ENCODE data around the gene CDK18.

The CDK18 gene

GRCh38 chr1:205533748-205534443, 29.4 kb downstream of the CDK18 start:
- peaks cover 7% of the 10 kb centered on the region; the same call in 1 of the 2 replicates for H3K27me3 ChIP-seq (ENCODE audit: low read depth, low read length)
- H3K4me1 ChIP-seq (ENCODE audit: low read length): peaks cover 33% of the 10 kb centered on the region
- H3K9me3 ChIP-seq (ENCODE audit: insufficient read depth, low read length): no peaks in the 10 kb centered on the region
- H3K4me2 ChIP-seq (ENCODE audit: low read length): no peak overlapping the region
- H3K27ac ChIP-seq (ENCODE audit: low read length): no peak overlapping the region
- H4K20me1 ChIP-seq (ENCODE audit: insufficient read depth, low read length): no peaks in the 10 kb centered on the region
- H3K79me2 ChIP-seq (ENCODE audit: low read length): no peaks in the 10 kb centered on the region
- no peak overlapping the region for H3K4me3 ChIP-seq (ENCODE audit: low read length)
- H2AFZ ChIP-seq (ENCODE audit: low read depth, low read length): no peak overlapping the region
- no peak overlapping the region for H3K9ac ChIP-seq (ENCODE audit: low read length)
- TF ChIP-seq EZH2phosphoT487 (IDR thresholded peaks at IDR 0.05; ENCODE audit: low read depth) (no peak), CTCF (IDR thresholded peaks at IDR 0.05; ENCODE audit: low read depth, low read length) (no peak)
- H3K36me3 ChIP-seq (replicated peaks; ENCODE audit: low read depth, low read length): no peaks in the 10 kb centered on the region

- TF ChIP-seq CTCF (IDR thresholded peaks at IDR 0.05; ENCODE audit: low read depth, low read length): no peak
- no peak for TF ChIP-seq EZH2phosphoT487 (IDR thresholded peaks at IDR 0.05; ENCODE audit: low read depth)
Observed at GRCh38 chr1:205534444-205534985, 30.0 kb downstream of the CDK18 start.

GRCh38 chr1:205535096-205535495, 30.6 kb downstream of the CDK18 start:
- H3K79me2 ChIP-seq (ENCODE audit: low read length): no peaks in the 10 kb centered on the region
- H3K4me2 ChIP-seq (ENCODE audit: low read length): no peak overlapping the region
- no peak overlapping the region for H3K4me3 ChIP-seq (ENCODE audit: low read length)
- no peak overlapping the region for H2AFZ ChIP-seq (ENCODE audit: low read depth, low read length)
- peaks cover 26% of the 10 kb centered on the region for H3K4me1 ChIP-seq (ENCODE audit: low read length)
- no peak overlapping the region for H3K27ac ChIP-seq (ENCODE audit: low read length)
- H3K36me3 ChIP-seq (replicated peaks; ENCODE audit: low read depth, low read length): no peaks in the 10 kb centered on the region
- H3K9me3 ChIP-seq (ENCODE audit: insufficient read depth, low read length): no peaks in the 10 kb centered on the region
- H4K20me1 ChIP-seq (ENCODE audit: insufficient read depth, low read length): no peaks in the 10 kb centered on the region
- no peak overlapping the region for H3K9ac ChIP-seq (ENCODE audit: low read length)
- TF ChIP-seq CTCF (IDR thresholded peaks at IDR 0.05; ENCODE audit: low read depth, low read length) (no peak), EZH2phosphoT487 (IDR thresholded peaks at IDR 0.05; ENCODE audit: low read depth) (no peak)
- H3K27me3 ChIP-seq (ENCODE audit: low read depth, low read length): peaks cover 12% of the 10 kb centered on the region

More at GRCh38 chr1:205534444-205534985, 30.0 kb downstream of the CDK18 start:
- H3K4me3 ChIP-seq (ENCODE audit: low read length): no peak overlapping the region
- H3K27ac ChIP-seq (ENCODE audit: low read length): no peak overlapping the region
- peaks cover 31% of the 10 kb centered on the region for H3K4me1 ChIP-seq (ENCODE audit: low read length)
- no peaks in the 10 kb centered on the region for H3K36me3 ChIP-seq (replicated peaks; ENCODE audit: low read depth, low read length)
- peaks cover 12% of the 10 kb centered on the region for H3K27me3 ChIP-seq (ENCODE audit: low read depth, low read length)
- H3K9ac ChIP-seq (ENCODE audit: low read length): no peak overlapping the region
- H3K4me2 ChIP-seq (ENCODE audit: low read length): no peak overlapping the region
- no peaks in the 10 kb centered on the region for H3K9me3 ChIP-seq (ENCODE audit: insufficient read depth, low read length)
- no peaks in the 10 kb centered on the region for H4K20me1 ChIP-seq (ENCODE audit: insufficient read depth, low read length)
- no peaks in the 10 kb centered on the region for H3K79me2 ChIP-seq (ENCODE audit: low read length)
- H2AFZ ChIP-seq (ENCODE audit: low read depth, low read length): no peak overlapping the region

- Histone ChIP-seq H3K4me3 (ENCODE audit: low read length) (peak overlapping the region; percentile 56), H3K9ac (ENCODE audit: low read length) (peak overlapping the region; percentile 26)
- no peak for TF ChIP-seq CTCF (IDR thresholded peaks at IDR 0.05; ENCODE audit: low read depth, low read length)
- TF ChIP-seq EZH2phosphoT487 (IDR thresholded peaks at IDR 0.05; ENCODE audit: low read depth): no peak
Observed at GRCh38 chr1:205535866-205536758, 31.6 kb downstream of the CDK18 start.

More at GRCh38 chr1:205535866-205536758, 31.6 kb downstream of the CDK18 start:
- H2AFZ ChIP-seq (ENCODE audit: low read depth, low read length): peak overlapping the region; percentile 70
- H3K4me1 ChIP-seq (ENCODE audit: low read length): peaks cover 21% of the 10 kb centered on the region
- peaks cover 12% of the 10 kb centered on the region for H3K27me3 ChIP-seq (ENCODE audit: low read depth, low read length)
- no peaks in the 10 kb centered on the region for H3K9me3 ChIP-seq (ENCODE audit: insufficient read depth, low read length)
- no peak overlapping the region for H3K27ac ChIP-seq (ENCODE audit: low read length)
- H4K20me1 ChIP-seq (ENCODE audit: insufficient read depth, low read length): no peaks in the 10 kb centered on the region
- no peaks in the 10 kb centered on the region for H3K79me2 ChIP-seq (ENCODE audit: low read length)
- H3K36me3 ChIP-seq (replicated peaks; ENCODE audit: low read depth, low read length): no peaks in the 10 kb centered on the region
- peak overlapping the region; percentile 86 for H3K4me2 ChIP-seq (ENCODE audit: low read length)

Measured in OCI-LY3 (cell line).